H54 (cell line): ENCODE results near the gene FMNL2.

Experiments used
- DNase-seq: peaks from one replicate; pipeline ENCODE4 v3.0.0; 2011; ENCODE audit warnings: low spot score, mixed read lengths; ENCODE audit not compliant: insufficient read length
- FAIRE-seq: peaks from 3 replicates; lab custom pipeline; 2011; peaks lifted over from hg19 to GRCh38; lab: Jason Lieb, UNC
- POLR2A ChIP-seq: IDR thresholded peaks from 2 replicates; pipeline ENCODE4 v1.6.1; 2011; ENCODE audit warnings: low read depth, mild to moderate bottlenecking, low read length

The FMNL2 gene

DNA sequence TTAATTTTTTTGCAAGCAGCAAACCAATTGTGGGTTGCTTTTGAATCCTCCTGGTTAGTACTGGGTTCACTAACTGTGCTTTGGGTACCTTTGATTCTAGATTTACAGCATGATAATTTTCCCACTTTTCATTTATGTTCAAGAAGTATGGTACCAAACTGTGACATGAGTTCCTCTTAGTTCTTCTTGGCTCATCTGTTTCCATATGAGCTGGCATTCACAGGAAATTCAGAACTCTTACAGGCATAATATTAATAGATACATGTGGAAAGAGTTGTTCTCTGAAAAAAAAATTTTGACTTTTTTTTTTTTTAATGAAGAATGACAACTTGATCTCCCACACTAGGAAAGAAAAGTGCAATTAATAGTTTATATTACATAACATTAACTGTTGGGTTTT, 59.4 kb downstream of the FMNL2 start:
- TF ChIP-seq POLR2A = no peak
- FAIRE-seq = no peak
- no peak for DNase-seq

DNA sequence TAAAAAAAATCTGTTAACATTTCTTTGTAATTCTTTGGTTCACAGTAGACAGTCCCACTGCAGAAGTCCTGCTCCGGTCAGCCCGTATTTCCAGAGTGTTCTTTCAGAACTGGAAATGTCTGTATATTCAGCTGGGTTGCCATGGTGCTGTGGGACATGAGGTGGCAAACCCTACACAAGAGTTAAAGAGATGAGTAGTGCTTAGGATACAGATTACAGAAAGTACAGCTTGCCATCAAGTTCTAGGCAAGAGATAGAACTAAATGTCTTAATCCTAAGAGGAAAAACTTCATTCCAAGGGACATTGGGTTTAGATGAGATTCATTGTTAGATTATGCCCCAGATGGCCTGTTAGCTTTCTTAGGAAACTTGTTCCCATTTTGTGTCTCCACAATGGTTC, 60.1 kb downstream of the FMNL2 start:
- no peak for DNase-seq
- no peak for TF ChIP-seq POLR2A
- peak; percentile 77 for FAIRE-seq

DNA sequence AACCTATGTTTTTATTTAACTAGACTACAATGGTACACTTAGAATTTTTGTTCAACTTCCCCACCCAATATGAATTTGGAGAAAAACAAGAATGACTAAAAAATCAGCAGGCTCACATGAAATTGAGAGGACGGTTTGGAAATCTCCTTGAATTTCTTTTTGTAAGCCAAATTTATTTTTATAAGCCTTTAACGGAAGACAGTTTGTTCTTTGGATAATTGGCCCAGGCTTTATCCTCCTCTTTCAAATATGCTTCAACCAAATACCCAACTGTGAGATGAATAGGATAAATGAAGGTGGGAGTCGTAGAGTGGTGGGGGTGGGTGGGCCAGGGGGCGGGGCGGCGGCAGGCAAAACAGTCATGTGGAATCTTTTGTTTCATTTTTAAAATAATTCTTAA, 60.6 kb downstream of the FMNL2 start:
- FAIRE-seq (no peak), DNase-seq (no peak)
- TF ChIP-seq POLR2A = no peak

DNA sequence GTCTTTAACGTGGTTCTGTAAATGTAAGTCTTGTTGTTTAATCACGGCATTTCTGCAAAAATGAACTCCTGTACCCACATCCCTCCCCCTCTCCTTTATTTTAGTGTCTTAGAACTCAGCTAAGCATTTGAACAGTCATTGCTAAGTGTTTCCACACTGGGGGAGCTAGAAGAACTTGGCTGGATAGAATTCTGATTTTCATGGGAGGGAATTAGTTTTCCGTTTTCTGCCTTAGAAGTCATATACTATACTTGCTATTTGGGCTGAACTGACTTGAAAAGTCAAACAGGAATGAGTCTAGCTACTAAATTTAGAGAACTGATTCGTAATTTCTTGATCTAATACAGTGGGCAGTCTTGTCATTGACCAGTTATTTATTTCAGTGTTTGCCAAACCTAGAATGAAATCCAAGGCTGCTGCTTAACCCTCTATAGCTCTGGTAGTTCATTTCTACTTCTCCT, 61.1 kb downstream of the FMNL2 start:
- TF ChIP-seq POLR2A = no peak
- FAIRE-seq = peak; percentile 15
- DNase-seq = no peak

DNA sequence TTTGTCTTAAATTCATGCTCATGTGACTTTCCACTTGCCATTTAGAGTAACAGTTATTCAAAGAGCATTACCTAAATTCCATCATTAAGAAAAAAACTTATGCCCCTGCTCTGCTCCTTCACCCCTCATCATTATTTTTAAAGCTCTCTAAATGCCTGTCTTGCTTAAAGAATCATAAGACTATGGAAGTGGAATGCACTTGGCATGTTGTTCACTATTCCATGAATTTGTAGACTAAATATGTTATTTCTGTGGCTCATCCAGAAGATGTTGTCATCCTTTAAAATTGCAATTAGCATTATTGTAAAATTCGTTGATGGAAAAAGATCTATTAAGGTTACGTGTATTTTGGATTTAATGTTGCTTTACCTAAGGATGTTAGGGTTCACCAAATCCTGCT, 61.8 kb downstream of the FMNL2 start:
- DNase-seq = no peak
- FAIRE-seq = no peak
- no peak for TF ChIP-seq POLR2A

DNA sequence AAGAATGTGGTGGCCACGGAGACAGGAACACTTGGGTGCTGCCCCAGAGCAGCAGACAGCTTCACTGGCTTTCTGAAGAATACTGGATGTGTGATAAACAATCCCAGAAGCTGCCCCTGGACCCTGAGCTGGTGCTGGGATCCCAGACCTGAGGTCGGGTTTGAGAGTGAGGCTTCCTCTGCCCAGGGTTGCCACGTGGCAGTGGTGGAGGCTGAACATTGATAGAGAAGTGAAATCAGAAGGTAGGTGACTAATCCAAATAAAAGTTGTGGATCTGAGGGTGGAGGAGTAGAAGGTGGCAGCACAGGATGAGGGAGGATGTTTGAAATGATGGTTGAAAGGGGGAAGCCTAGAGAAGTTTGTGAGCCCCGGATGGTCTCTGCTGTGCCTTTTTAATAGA, 64.0 kb downstream of the FMNL2 start:
- no peak for TF ChIP-seq POLR2A
- FAIRE-seq = no peak
- no peak for DNase-seq

DNA sequence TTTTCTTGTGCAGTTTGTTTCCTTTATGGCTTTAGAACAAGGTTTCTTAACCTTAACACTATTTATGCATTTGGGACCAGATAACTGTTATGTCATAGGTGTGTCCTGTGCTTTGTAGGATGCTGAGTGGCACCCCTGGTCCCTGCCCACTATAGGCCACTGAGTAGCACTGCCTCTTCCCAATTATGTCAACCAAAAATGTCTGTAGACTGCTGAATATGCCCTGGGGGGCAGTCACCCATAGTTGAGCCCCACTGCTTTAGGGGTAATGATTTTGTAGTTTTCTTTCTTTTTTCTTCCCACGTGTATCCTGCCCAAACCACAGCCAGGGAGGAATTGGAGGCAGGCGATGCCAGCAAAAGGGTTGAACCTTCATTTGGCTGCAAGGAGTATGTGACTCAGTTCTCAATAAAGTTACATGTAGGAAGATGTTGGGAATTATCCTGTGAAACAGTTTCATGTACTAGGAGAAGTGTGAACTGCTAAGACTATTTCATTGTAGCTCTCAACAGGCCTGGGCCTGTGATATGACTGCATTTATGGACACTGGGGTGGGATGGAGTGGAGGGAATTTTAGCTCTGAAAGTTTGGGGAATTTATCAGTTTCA, 65.7 kb downstream of the FMNL2 start:
- FAIRE-seq (no peak), DNase-seq (no peak)
- no peak for TF ChIP-seq POLR2A

DNA sequence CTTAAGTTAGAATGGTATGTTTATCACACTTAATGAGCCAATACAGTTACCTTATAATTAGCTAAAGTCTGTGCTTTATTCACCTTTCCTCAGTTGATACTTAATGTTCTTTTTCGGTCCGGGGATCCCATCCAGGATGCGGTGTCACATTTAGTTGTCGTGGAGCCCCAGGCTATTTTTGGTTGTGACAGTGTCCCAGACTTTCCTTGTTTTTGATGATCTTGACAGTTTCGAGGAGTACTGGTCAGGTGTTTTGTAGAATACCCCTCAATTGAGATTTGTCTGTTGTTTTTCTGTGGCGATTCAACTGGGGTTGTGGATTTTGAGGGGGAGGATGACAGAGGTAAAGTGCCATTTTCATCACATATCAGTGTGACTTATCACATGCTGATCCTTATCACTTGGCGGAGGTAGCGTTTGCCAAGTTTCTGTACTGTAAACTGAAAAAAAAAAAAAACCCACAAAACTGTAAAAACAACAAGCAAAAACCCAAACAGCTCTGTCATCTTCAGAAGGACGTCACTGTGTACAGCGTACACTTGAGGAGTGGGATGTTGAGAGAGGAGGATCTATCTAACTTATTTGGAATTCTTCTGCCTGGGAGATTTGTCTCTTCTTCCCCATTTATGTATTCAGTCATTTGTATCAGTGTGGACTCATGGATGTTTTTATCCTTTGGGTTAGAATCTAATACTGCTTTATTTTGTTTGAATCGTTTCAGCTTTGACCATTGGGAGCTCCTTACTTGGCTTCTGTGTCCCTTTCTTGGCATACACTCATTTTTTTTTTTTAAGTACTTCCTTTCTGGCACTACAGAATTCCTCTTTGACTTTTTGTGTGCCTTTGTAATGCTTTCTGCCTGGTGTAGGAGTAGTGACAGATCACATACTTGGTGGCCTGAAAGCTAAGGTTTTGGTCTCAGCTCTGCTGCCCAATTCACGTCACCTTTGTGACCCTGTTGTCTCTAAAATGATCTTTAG, 68.1 kb downstream of the FMNL2 start:
- FAIRE-seq = no peak
- no peak for DNase-seq
- TF ChIP-seq POLR2A = no peak

DNA sequence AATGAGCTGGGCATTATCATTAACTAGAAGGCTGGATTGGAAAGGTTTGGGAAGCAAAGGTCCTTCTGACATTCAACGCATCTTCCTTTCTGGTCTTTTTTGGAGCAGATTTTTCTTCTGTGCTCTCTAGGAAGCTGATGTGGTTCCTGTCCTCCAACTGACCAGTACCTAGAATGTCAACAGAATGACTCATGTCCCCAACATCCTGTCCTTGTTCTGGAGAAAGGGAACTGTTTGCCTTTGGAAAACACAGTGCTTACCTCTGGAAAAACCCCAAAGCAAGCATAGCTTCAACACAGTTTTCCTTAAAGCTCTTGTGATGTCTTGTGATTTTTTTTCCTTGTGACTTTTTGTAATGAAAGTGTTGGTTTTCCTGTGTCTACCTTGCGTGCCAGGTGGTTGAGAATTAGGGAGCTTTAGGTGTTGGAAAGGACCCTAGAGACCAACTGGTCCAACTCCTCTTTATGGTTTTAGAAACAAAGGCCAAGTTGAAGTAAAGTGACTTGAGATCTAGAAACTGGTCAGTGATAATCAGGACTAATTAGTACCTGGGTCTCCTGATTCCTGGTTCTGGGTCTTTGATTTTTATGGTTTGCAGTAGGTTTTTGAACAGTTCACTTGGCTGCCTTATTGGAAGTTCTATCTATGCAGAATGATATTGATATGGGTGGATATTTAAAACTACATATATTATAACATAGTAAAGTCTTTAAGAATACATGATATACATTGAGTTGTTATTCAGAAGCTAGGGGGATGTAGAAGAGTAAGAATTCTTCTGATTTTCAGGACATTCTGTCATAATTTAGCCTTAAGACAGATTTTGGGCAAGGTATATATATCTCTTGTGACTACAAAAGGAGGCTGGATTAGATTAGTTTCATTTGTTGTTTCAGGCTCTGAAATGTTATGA, 70.5 kb downstream of the FMNL2 start:
- FAIRE-seq (peak; percentile 94), DNase-seq (no peak)
- no peak for TF ChIP-seq POLR2A

DNA sequence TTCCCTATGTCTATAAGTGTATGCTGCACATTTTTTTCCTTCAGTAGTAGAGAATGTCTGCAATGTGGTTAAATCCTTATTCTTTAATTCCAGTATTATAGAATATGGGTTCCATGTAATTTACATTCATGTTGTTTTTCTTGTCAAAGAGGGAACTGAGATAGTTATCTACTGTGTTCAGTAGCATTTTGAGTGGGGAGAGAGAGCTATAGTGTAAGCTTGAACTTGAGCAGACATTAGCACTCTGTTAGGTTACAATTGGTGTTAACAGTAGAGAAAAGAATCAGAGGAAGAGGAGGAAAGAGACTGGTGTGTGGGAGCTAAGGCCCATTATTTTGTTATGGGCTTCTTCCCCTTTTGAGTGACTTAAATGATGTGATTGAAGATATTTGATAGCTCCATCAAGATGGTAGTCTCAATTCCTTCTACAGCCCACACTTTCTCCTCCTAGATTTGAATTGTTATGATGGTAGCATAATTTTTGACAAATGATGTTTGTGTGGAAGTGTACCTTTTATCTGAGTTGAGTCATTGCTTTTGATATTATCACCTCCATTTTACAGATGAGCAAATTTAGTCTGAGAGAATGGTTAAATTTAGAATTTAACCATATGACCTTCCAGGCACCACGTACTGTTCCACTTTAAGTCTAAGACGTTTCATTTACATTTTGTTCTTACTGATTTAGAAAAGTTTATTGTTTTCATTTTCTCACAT, 71.3 kb downstream of the FMNL2 start:
- TF ChIP-seq POLR2A = no peak
- DNase-seq (no peak), FAIRE-seq (no peak)

DNA sequence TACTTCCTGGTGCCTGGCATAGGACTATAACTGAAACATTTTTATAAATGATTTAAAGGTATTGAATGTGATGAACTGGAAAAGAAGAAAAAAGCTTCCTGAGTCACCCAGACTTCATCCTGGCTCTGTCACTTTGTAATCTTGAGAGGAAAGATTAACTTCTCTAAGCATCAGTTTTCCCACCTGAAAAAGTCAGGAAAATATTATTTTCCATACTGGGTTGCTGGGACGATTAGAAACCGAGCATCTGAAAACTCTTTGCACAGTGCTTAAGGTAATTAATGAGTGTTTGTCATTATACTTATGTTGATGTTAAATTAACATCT, 71.8 kb downstream of the FMNL2 start:
- no peak for TF ChIP-seq POLR2A
- FAIRE-seq (no peak), DNase-seq (no peak)

DNA sequence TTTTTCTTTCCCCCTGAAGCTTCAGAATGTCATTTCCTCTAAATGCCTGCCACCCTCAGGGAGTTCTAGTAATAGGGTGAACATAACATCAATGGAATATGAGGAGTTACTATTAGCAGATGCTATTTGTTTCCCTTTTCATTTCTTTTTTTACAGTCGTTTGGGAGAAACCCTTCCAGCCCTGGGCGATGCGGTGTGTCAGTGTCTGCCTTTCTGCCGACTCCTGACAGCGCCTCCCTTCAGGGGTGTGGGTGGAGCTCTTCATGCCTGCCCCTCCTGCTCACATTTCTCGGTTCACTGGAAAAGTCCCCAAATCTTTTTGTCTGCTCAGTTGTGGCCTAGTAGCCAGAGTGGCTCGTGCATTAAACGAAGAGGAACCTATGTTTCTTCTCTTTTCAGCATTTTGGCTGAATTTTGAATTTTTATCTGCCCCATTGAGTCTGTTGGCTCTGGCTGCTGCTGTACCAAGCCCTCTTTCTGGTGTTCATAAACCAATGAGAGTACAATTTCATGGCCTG, 72.3 kb downstream of the FMNL2 start:
- DNase-seq = no peak
- peak; percentile 52 for FAIRE-seq
- TF ChIP-seq POLR2A = no peak

DNA sequence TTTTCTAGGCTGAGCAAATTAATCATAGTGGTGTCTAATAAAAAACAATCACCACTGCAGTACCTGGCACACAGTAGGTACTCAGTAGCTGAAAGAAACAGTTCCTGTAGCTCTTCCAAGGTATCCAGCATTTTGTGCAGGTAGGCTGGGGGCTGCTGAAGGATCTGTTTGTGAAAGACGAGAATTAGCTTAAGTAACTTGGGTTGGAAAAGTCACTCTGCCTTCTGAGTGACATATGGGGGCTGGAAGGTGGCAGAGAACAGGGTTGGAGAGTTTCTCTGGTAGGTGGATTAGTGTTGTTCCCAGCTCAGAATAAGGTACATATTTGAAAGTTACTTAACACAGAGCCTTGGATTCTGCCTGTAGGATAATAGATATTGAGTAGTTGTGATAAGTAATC, 72.8 kb downstream of the FMNL2 start:
- DNase-seq (no peak), FAIRE-seq (no peak)
- no peak for TF ChIP-seq POLR2A
